Cardiac atrium fibroblast (primary cell): ENCODE results near the gene RARB. TPM values are rescaled to one million over a fixed set of nuclear protein-coding genes. Genes with fewer than 3 reads are reported as not detected.

Source experiments
- total RNA-seq: library from RNA; depleted of rRNA; stranded (reverse); fragments of >200 nt; gene quantifications from 2 replicates; pipeline ENCODE4 v1.2.3, GENCODE V29; 2015

RARB gene
- total RNA-seq: 2.8 and 5.2 TPM in 2 replicates

GRCh38 chr3:25427942-25428788 is at the start of gene RARB:
RARB (plus strand) TSS chr3:25428263; CDS start chr3:25428732, 469 bp downstream.

Other genes with a start within 250 kb of the RARB start
- gene TOP2B, start 236.6 kb downstream of the RARB start, total RNA-seq: 46.8 and 53.1 TPM in 2 replicates